Measurements from ENCODE around the gene ANLN. TPM values are rescaled to one million over a fixed set of nuclear protein-coding genes. Genes with fewer than 3 reads are reported as not detected.

ANLN gene
- total and polyA plus RNA-seq, 9 of the 15 experiments (the other 6 are each of a cell fraction or from before 2014, with no cell fraction given): 18.1 to 66.2 (median 38.7) TPM

- TF ChIP-seq THAP7 (CRISPR knock-in tag; IDR thresholded peaks at IDR 0.05) (no peak), MAZ (CRISPR knock-in tag; conservative IDR thresholded peaks at IDR 0.05 in 1 of 2, IDR thresholded peaks at IDR 0.05 in 1 of 2) (peak in 1 of 2 experiments; percentile 43; a peak in 1 of 4 replicates), RBM39 (optimal IDR thresholded peaks at IDR 0.05; ENCODE audit: low read depth, low read length) (no peak), ERF (CRISPR knock-in tag; IDR thresholded peaks at IDR 0.05) (no peak), ZNF354B (CRISPR knock-in tag; IDR thresholded peaks at IDR 0.05) (no peak), RFX7 (CRISPR knock-in tag; IDR thresholded peaks at IDR 0.05) (no peak), HNRNPH1 (optimal IDR thresholded peaks at IDR 0.05; ENCODE audit: low read depth, low read length) (no peak), STAT5A (IDR thresholded peaks at IDR 0.05; ENCODE audit: borderline replicate concordance, low read length) (no peak), ZBTB9 (CRISPR knock-in tag; IDR thresholded peaks at IDR 0.05) (no peak), MAFK (IDR thresholded peaks at IDR 0.05; ENCODE audit: low read length) (no peak), GABPB1 (CRISPR knock-in tag; IDR thresholded peaks at IDR 0.05) (peak; percentile 51; the same call in 1 of the 2 replicates), ASH1L (IDR thresholded peaks at IDR 0.05; ENCODE audit: borderline replicate concordance, low read depth, partially characterized antibody) (no peak), TCF7 (IDR thresholded peaks at IDR 0.05; ENCODE audit: borderline replicate concordance) (no peak), ZNF197 (CRISPR knock-in tag; IDR thresholded peaks at IDR 0.05; ENCODE audit: low read depth) (no peak), GTF2A2 (tag; IDR thresholded peaks at IDR 0.05) (no peak), KLF16 (IDR thresholded peaks at IDR 0.05) (no peak), MBD2 (IDR thresholded peaks at IDR 0.05; ENCODE audit: borderline replicate concordance, low read depth) (no peak), FIP1L1 (IDR thresholded peaks at IDR 0.05; ENCODE audit: low read depth, low read length, poor library complexity, severe bottlenecking) (no peak)
- TF ChIP-seq, protein P1, sequence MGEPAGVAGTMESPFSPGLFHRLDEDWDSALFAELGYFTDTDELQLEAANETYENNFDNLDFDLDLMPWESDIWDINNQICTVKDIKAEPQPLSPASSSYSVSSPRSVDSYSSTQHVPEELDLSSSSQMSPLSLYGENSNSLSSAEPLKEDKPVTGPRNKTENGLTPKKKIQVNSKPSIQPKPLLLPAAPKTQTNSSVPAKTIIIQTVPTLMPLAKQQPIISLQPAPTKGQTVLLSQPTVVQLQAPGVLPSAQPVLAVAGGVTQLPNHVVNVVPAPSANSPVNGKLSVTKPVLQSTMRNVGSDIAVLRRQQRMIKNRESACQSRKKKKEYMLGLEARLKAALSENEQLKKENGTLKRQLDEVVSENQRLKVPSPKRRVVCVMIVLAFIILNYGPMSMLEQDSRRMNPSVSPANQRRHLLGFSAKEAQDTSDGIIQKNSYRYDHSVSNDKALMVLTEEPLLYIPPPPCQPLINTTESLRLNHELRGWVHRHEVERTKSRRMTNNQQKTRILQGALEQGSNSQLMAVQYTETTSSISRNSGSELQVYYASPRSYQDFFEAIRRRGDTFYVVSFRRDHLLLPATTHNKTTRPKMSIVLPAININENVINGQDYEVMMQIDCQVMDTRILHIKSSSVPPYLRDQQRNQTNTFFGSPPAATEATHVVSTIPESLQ (CRISPR knock-in tag; IDR thresholded peaks at IDR 0.05): no peak
- TF ChIP-seq, protein P2, sequence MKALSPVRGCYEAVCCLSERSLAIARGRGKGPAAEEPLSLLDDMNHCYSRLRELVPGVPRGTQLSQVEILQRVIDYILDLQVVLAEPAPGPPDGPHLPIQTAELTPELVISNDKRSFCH (CRISPR knock-in tag; IDR thresholded peaks at IDR 0.05): no peak
- TF ChIP-seq, protein P2 (tag; IDR thresholded peaks at IDR 0.05): no peak
These were observed 84.8 kb downstream of the ANLN start (continued) for GRCh38 chr7:36474283-36475010.
